Kidney epithelial cell (primary cell): Measurements from ENCODE around the gene FRMD1. TPM values are rescaled to one million over a fixed set of nuclear protein-coding genes. Genes with fewer than 3 reads are reported as not detected.
"Not testable (repeated sequence)": the region's sequence is repeated elsewhere in the genome, so short reads cannot be mapped to it uniquely, and the experiment has no call there.

ENCODE experiments used
- DNase-seq: peaks from one replicate; pipeline ENCODE4 v3.0.0-alpha.2; 2010; ENCODE audit warnings: low read depth
- H3K27me3 ChIP-seq: 2 replicates; pipeline ENCODE4 v1.6.0; 2011; ENCODE audit warnings: low read length; ENCODE audit not compliant: control insufficient read depth, insufficient read depth
- H3K36me3 ChIP-seq: 2 replicates; pipeline ENCODE4 v1.5.1; 2011; ENCODE audit warnings: low read length; ENCODE audit not compliant: control insufficient read depth, insufficient read depth
- H3K4me3 ChIP-seq: 2 replicates; pipeline ENCODE4 v1.5.1; 2011; ENCODE audit warnings: low read depth, mild to moderate bottlenecking, control low read depth, low read length
- CTCF ChIP-seq: IDR thresholded peaks from 2 replicates; pipeline ENCODE4 v1.5.1; 2011; ENCODE audit warnings: mild to moderate bottlenecking, moderate library complexity, low read length, control low read depth, inconsistent platforms; ENCODE audit not compliant: insufficient read depth, poor library complexity, severe bottlenecking
- total RNA-seq: library from RNA; depleted of rRNA; stranded (reverse); fragments of >200 nt; gene quantifications from 2 replicates; pipeline ENCODE4 v1.2.3, GENCODE V29; 2015

Gene FRMD1
- total RNA-seq, 1 donor from 2014 or later: not detected

- H3K4me3 ChIP-seq: no peak overlapping the region
- no peak for DNase-seq
- TF ChIP-seq CTCF: no peak
- H3K36me3 ChIP-seq: no peaks in the 10 kb centered on the region
- peaks cover 27% of the 10 kb centered on the region for H3K27me3 ChIP-seq
Observed at GRCh38 chr6:168081858-168082546, 3.0 kb upstream of the FRMD1 start.

- no peak for DNase-seq
- Histone ChIP-seq H3K4me3 (no peak overlapping the region), H3K27me3 (peaks cover 25% of the 10 kb centered on the region), H3K36me3 (no peaks in the 10 kb centered on the region)
- no peak for TF ChIP-seq CTCF
Observed at GRCh38 chr6:168080393-168081077, 1.5 kb upstream of the FRMD1 start.

- H3K27me3 ChIP-seq: peaks cover 20% of the 10 kb centered on the region
- no peak for DNase-seq
- TF ChIP-seq CTCF: no peak
- no peak overlapping the region for H3K4me3 ChIP-seq
- no peaks in the 10 kb centered on the region for H3K36me3 ChIP-seq
Observed at GRCh38 chr6:168078175-168078942, 653 bp downstream of the FRMD1 start.

DNA sequence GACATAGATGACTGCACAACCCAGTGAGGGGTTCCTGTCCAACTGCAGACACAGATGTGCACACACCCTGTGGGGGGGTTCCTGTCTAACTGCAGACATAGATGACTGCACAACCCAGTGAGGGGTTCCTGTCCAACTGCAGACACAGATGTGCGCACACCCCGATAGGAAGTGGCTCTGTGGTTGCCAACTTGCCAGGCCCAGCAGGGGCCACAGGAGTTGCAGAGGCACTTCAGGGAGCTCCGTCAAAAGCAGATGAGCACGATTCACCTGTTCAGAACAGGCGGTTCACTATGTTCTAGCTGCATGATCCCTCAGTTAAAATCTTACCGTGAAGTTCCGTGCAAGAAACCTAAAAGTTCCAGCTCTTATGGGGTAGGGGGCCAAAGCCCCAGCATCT, 1.6 kb downstream of the FRMD1 start:
- not testable (repeated sequence) for H3K36me3 ChIP-seq, H3K4me3 ChIP-seq, DNase-seq
- H3K27me3 ChIP-seq: peaks cover 22% of the 10 kb centered on the region

DNA sequence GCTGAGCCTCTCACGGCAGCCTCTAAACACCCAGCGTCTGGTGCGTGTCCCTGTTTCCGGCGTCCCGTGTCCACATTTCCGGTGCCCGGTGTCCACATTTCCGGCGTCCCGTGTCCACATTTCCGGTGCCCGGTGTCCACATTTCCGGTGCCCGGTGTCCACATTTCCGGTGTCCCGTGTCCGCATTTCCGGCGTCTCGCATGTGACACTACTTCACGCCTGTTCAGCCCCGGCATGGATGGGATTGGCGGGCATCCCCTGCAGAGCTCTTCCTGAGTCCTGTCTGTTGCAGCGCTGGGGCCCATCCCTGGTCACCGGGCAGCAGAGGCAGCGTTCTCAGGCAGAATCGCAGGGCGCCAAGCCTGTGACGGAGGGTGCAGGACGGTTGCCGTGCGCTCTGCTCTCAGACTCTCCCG, 3.2 kb downstream of the FRMD1 start:
- H3K27me3 ChIP-seq: peaks cover 26% of the 10 kb centered on the region
- DNase-seq: no peak
- H3K36me3 ChIP-seq: no peaks in the 10 kb centered on the region
- no peak overlapping the region for H3K4me3 ChIP-seq
- no peak for TF ChIP-seq CTCF

- no peaks in the 10 kb centered on the region for H3K36me3 ChIP-seq
- no peak overlapping the region for H3K4me3 ChIP-seq
- no peak for DNase-seq
- no peak for TF ChIP-seq CTCF
- peaks cover 27% of the 10 kb centered on the region for H3K27me3 ChIP-seq
Observed at GRCh38 chr6:168075216-168075615, 3.8 kb downstream of the FRMD1 start.
